HepG2 (cell line): Measurements from ENCODE around the gene EHD4. TPM values are rescaled to one million over a fixed set of nuclear protein-coding genes. Genes with fewer than 3 reads are reported as not detected.

Experiments
- ATAC-seq: fragments of 200-7000 bp; cut with Tn5 transposase; 3 replicates; pipeline ENCODE4 v1.9.1; 2020; ENCODE audit warnings: mild to moderate bottlenecking, moderate library complexity
- BruUV-seq: library from RNA; stranded (reverse); fragments of 400-500 nt; replicated peaks from 2 replicates; lab custom pipeline; 2021; lab: Mats Ljungman, UMichigan
- CTCF ChIA-PET: fragments of 300-600 bp; formaldehyde crosslinking; extraction: SDS; loops from one replicate; lab custom pipeline; 2021; ENCODE audit warnings: low total read pairs, inconsistent platforms, low intra/inter-chr PET ratio; lab: Yijun Ruan, JAX
- POLR2A ChIA-PET: fragments of 350-600 bp; sonication (Branson Sonifier 250); formaldehyde crosslinking; loops from one replicate; lab custom pipeline; 2020; ENCODE audit warnings: antibody characterized with exemption, inconsistent platforms; lab: Yijun Ruan, JAX
- DNase-seq: peaks from one replicate; pipeline ENCODE4 v3.0.0-alpha.2; 2015; ENCODE audit warnings: low spot score
- FAIRE-seq: peaks from 3 replicates; lab custom pipeline; 2011; peaks lifted over from hg19 to GRCh38; lab: Jason Lieb, UNC
- H2AFZ ChIP-seq: one replicate; pipeline ENCODE4 v1.6.1; 2011; ENCODE audit warnings: low read length, inconsistent platforms
- H3K27ac ChIP-seq: fragments of 300-600 bp; 3 replicates; pipeline ENCODE4 v1.8.0; 2011; ENCODE audit warnings: mixed run types, mild to moderate bottlenecking, mixed read lengths, low read length, inconsistent platforms; ENCODE audit not compliant: insufficient read depth; ENCODE audit errors: extremely low read length
- H3K27me3 ChIP-seq, 2 experiments: fragments of 200-600 bp in 1 of 2; 2 replicates in 1 of 2; 3 replicates in 1 of 2; pipeline versions ENCODE4 v1.6.0 to v1.8.0; 2011; ENCODE audit warnings: low read length in 2 of 2, mild to moderate bottlenecking in 2 of 2, moderate library complexity in 2 of 2, inconsistent platforms in 1 of 2; ENCODE audit not compliant: insufficient read depth in 2 of 2, control insufficient read depth in 1 of 2
- H3K36me3 ChIP-seq, 2 experiments: fragments of 200-600 bp in 1 of 2; replicated peaks in 1 of 2; 2 replicates in 1 of 2; 3 replicates in 1 of 2; pipeline versions ENCODE4 v1.5.1 to v1.8.0; 2011; ENCODE audit warnings: low read length in 2 of 2, inconsistent platforms in 1 of 2; ENCODE audit not compliant: insufficient read depth in 2 of 2, control insufficient read depth in 1 of 2
- H3K4me1 ChIP-seq: 2 replicates; pipeline ENCODE4 v1.5.1; 2012; ENCODE audit warnings: low read length, inconsistent platforms; ENCODE audit not compliant: insufficient read depth
- H3K4me2 ChIP-seq: 2 replicates; pipeline ENCODE4 v1.6.0; 2011; ENCODE audit warnings: low read depth, low read length, inconsistent platforms
- H3K4me3 ChIP-seq, 3 experiments: fragments of 200-600 bp in 1 of 3; sonication (generic), shearing (Covaris generic) in 1 of 3; replicated peaks in 1 of 3; 2 replicates each; pipeline ENCODE4 v1.5.1; 2011 to 2016; ENCODE audit warnings: low read length in 3 of 3, inconsistent platforms in 2 of 3, low read depth in 2 of 3, mild to moderate bottlenecking in 2 of 3, control low read depth in 1 of 3, mixed read lengths in 1 of 3; ENCODE audit not compliant: insufficient read depth in 1 of 3
- H3K79me2 ChIP-seq: one replicate; pipeline ENCODE4 v1.6.1; 2011; ENCODE audit warnings: low read length, inconsistent platforms; ENCODE audit not compliant: insufficient read depth
- H3K9ac ChIP-seq: 2 replicates; pipeline ENCODE4 v1.6.0; 2011; ENCODE audit warnings: mild to moderate bottlenecking, low read depth, low read length, inconsistent platforms; ENCODE audit not compliant: insufficient read depth
- H3K9me3 ChIP-seq: 2 replicates; pipeline ENCODE4 v1.5.1; 2012; ENCODE audit warnings: mild to moderate bottlenecking, low read length
- H4K20me1 ChIP-seq: 2 replicates; pipeline ENCODE4 v1.6.0; 2011; ENCODE audit warnings: inconsistent platforms, mild to moderate bottlenecking, low read length, moderate library complexity; ENCODE audit not compliant: insufficient read depth
- MAFK ChIP-seq, 2 experiments: IDR thresholded peaks in 1 of 2; conservative IDR thresholded peaks in 1 of 2; 2 replicates each; pipeline ENCODE4 v1.6.1; 2011; ENCODE audit warnings: improper control_type of control experiment in 2 of 2, low read length in 2 of 2
- ZNF646 ChIP-seq: sonication (generic); formaldehyde crosslinking; IDR thresholded peaks from 2 replicates; pipeline ENCODE4 v1.9.0; 2021; ENCODE audit warnings: mild to moderate bottlenecking, missing genetic modification reagents
- ZNF672 ChIP-seq: sonication (generic); formaldehyde crosslinking; IDR thresholded peaks from 2 replicates; pipeline ENCODE4 v1.8.1; 2022; ENCODE audit warnings: missing genetic modification reagents
- WGBS: methylation state at CpG from one replicate; pipeline ENCODE4 v1.1.6; 2017; ENCODE audit warnings: low lambda C conversion rate; 5-methylcytosine and 5-hydroxymethylcytosine counted together
- in situ Hi-C: cut with HindIII; loops from 2 replicates; pipeline ENCODE4 v1.10.0; 2017; ENCODE audit warnings: low pct_unique_long_range_greater_than_20kb; ENCODE audit not compliant: extremely low pct_ligation_motif_present
- intact Hi-C: fragments of 100-400 bp; cut with micrococcal nuclease; formaldehyde crosslinking; loops from one replicate; pipeline ENCODE4 v1.10.0; 2022; ENCODE audit not compliant: unreplicated experiment
- polyA plus RNA-seq, 8 experiments: library from polyadenylated mRNA; depleted of rRNA in 3 of 8; stranded (reverse) in 7 of 8; unstranded in 1 of 8; fragments of >200 nt; fragmentation: Illumina TruSeq in 4 of 8; extraction: Trizol in 4 of 8; gene quantifications; 2 replicates each; pipeline versions ENCODE4 v1.2.1 to v1.2.3, GENCODE V29; 2011 to 2016; ENCODE audit warnings: low read depth in 4 of 8, missing spikeins in 1 of 8, mixed read lengths in 1 of 8; ENCODE audit not compliant: insufficient read depth in 1 of 8
- total RNA-seq, 5 experiments: library from RNA; depleted of rRNA; stranded (reverse); fragments of >200 nt; fragmentation: Illumina TruSeq; extraction: Trizol; gene quantifications; 2 replicates each; pipeline ENCODE4 v1.2.3, GENCODE V29; 2016; ENCODE audit warnings: low read depth in 1 of 5
- TF ChIP-seq, protein P1 (sequence below): sonication (generic); formaldehyde crosslinking; IDR thresholded peaks from 2 replicates; pipeline ENCODE4 v1.4.0; 2020; ENCODE audit warnings: mild to moderate bottlenecking, missing genetic modification reagents
- TF ChIP-seq, protein P2 (sequence below): sonication (generic); formaldehyde crosslinking; IDR thresholded peaks from 2 replicates; pipeline ENCODE4 v1.5.0; 2020; ENCODE audit warnings: mild to moderate bottlenecking, low read depth, missing genetic modification reagents, borderline replicate concordance

EHD4 gene
- total and polyA plus RNA-seq, 2 of the 13 experiments (the other 11 are each of a cell fraction or from before 2014, with no cell fraction given), result 3.1 to 4.8 TPM

DNA sequence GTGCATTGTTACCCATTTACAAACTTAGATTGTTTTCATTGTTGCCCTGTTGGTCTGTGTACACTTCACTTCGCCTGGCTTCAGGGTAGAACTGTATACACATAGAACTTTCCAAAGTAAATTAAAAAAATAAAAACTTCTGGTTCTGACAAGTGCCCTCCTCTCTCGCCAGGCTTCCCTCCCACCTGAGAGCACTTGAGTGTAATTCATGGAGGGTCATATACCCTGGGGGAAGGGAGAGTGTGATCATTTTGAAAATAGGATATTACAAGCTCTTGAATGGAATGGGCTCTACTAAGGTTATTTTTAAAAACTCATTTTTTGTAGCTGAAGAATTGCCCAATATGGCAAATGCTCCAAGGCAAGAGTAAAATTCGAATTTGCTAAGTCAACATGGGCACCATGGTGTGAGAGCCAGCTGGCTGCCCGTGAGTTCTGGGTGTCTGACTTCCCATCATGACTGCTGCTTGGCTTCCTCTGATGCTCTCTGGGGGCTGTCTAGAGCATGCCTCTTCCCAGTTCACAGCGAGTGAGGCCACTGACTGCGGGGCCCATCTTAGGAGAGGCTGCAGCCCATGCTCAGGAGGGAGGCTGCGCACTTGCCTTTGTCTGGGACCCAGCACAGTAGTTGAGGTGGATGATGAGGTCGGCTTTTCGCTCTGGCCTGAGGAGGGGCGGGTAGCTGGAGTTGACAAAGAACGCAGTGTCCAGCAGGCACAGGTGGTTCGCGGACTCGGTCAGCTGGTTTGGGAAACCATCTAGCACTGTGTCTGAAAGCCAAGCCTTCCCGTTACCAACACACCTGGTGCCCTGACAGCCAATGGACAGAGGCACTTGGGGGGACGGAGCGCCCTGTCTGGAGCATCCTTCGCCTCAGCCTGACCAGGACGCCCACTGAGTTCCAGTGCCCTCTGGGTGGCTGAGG, 13.1 kb upstream of the EHD4 start:
- POLR2A ChIA-PET, result interaction anchor here (1.3 kb wide), 1 partner anchor 13 kb away, joined by 3 read pairs; the partner anchor contains the start of gene EHD4
- Histone ChIP-seq H3K9ac (no peak overlapping the region), H3K27me3 (peaks cover 2 to 53% of the 10 kb centered on the region in 2 experiments), H2AFZ (no peak overlapping the region), H3K9me3 (no peaks in the 10 kb centered on the region), H3K4me1 (peaks cover 11% of the 10 kb centered on the region), H3K4me2 (no peak overlapping the region), H4K20me1 (no peaks in the 10 kb centered on the region), H3K4me3 (no peak overlapping the region), H3K27ac (no peak overlapping the region), H3K36me3 (no peaks in the 10 kb centered on the region)
- intact Hi-C loops (no loop called here), in situ Hi-C loops (loop anchor here (5.0 kb wide), 2 partner anchors 72 to 152 kb away; no protein-coding TSS in a partner anchor)
- FAIRE-seq (no peak), DNase-seq (no peak), ATAC-seq (no peak)
- no TSS peak for BruUV-seq
- WGBS, result 62% methylated on average over 13 of the region's 19 CpGs
- CTCF ChIA-PET, result no interaction called here
- TF ChIP-seq, protein P1, sequence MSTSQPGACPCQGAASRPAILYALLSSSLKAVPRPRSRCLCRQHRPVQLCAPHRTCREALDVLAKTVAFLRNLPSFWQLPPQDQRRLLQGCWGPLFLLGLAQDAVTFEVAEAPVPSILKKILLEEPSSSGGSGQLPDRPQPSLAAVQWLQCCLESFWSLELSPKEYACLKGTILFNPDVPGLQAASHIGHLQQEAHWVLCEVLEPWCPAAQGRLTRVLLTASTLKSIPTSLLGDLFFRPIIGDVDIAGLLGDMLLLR (CRISPR knock-in tag), result no peak
- TF ChIP-seq, protein P2, sequence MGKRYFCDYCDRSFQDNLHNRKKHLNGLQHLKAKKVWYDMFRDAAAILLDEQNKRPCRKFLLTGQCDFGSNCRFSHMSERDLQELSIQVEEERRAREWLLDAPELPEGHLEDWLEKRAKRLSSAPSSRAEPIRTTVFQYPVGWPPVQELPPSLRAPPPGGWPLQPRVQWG (CRISPR knock-in tag), result no peak
- TF ChIP-seq ZNF672 (CRISPR knock-in tag) (no peak), ZNF646 (CRISPR knock-in tag) (no peak), MAFK (conservative IDR thresholded peaks at IDR 0.05 in 1 of 2, IDR thresholded peaks at IDR 0.05 in 1 of 2; ENCODE audit: low read length in 2 of 2) (no peak)
- TF ChIP-seq, all 625 proteins: peak for 0
- no peaks in the 10 kb centered on the region for H3K79me2 ChIP-seq
